Measurements from ENCODE around the gene ZG16.

The ZG16 gene

DNA sequence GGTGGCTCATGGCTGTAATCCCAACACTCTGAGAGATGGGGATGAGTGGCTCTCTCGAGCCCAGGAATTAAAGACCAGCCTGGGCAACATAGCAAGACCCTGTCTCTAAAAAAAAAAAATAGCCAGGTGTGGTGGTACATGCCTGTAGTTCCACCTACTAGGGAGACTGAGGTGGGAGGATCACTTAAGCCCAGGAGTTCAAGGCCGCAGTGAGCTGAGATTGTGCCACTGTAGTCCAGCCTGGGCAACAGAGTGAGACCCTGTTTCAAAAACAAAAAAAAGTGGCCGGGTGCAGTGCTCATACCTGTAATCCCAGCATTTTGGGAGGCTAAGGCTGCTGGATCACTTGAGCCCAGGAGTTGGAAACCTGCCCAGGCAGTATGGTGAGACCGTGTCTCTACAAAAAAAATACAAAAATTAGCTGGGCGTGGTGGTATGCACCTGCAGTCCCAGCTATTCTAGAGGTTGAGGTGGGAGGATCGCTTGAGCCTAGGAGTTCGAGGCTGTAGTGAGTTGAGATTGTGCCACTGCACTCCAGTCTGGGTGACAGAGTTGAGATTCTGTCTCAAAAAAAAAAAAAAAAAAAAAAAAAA is 35.3 kb upstream of the ZG16 start:
- Histone ChIP-seq H3K36me3 (ENCODE audit: insufficient read depth, low read length) (no peaks in the 10 kb centered on the region), H3K9me2 (ENCODE audit: low read depth, low read length) (no peaks in the 10 kb centered on the region), H3K4me1 (ENCODE audit: insufficient read depth, low read length, severe bottlenecking) (peaks cover 22% of the 10 kb centered on the region), H3K9me3 (ENCODE audit: low read length) (no peaks in the 10 kb centered on the region), H3K27me3 (ENCODE audit: insufficient read depth, low read length) (no peaks in the 10 kb centered on the region), H3K9ac (ENCODE audit: low read length) (no peak overlapping the region), H3K79me2 (ENCODE audit: insufficient read depth, low read length) (no peaks in the 10 kb centered on the region), H2AFZ (ENCODE audit: low read length) (no peak overlapping the region), H3K27ac (ENCODE audit: low read depth, low read length, poor library complexity, severe bottlenecking) (no peak overlapping the region), H4K20me1 (ENCODE audit: insufficient read depth, low read length) (no peaks in the 10 kb centered on the region), H3K4me2 (ENCODE audit: low read length) (no peak overlapping the region), H3F3A (ENCODE audit: insufficient read depth, low read length) (no peaks in the 10 kb centered on the region), H3K4me3 (ENCODE audit: low read depth, low read length, poor library complexity, severe bottlenecking) (no peak overlapping the region)
- no peak for TF ChIP-seq EZH2 (IDR thresholded peaks at IDR 0.05; ENCODE audit: borderline replicate concordance, low read length)
- TF ChIP-seq, protein P1, sequence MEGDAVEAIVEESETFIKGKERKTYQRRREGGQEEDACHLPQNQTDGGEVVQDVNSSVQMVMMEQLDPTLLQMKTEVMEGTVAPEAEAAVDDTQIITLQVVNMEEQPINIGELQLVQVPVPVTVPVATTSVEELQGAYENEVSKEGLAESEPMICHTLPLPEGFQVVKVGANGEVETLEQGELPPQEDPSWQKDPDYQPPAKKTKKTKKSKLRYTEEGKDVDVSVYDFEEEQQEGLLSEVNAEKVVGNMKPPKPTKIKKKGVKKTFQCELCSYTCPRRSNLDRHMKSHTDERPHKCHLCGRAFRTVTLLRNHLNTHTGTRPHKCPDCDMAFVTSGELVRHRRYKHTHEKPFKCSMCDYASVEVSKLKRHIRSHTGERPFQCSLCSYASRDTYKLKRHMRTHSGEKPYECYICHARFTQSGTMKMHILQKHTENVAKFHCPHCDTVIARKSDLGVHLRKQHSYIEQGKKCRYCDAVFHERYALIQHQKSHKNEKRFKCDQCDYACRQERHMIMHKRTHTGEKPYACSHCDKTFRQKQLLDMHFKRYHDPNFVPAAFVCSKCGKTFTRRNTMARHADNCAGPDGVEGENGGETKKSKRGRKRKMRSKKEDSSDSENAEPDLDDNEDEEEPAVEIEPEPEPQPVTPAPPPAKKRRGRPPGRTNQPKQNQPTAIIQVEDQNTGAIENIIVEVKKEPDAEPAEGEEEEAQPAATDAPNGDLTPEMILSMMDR (IDR thresholded peaks at IDR 0.05; ENCODE audit: low read length), result no peak

DNA sequence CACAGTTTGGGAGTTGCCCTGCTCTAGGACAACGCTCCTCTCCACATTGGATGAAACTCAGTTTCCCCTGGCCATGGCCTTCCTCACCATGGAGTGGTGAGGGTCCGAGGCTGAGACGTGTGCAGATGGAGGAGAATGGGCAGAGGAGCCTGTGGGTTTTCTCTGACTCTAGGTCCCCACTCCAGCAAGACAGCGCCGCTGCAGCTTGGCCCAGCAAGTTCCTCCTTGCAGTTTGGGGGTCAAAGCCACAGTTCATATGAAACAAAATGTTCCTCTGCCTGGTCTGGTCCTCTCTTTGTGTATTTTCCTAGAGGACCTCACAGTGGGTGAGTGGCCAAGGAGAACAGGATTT is 34.6 kb upstream of the ZG16 start:
- Histone ChIP-seq H3F3A (ENCODE audit: insufficient read depth, low read length) (no peaks in the 10 kb centered on the region), H3K27ac (ENCODE audit: low read depth, low read length, poor library complexity, severe bottlenecking) (no peak overlapping the region), H3K36me3 (ENCODE audit: insufficient read depth, low read length) (no peaks in the 10 kb centered on the region)

DNA sequence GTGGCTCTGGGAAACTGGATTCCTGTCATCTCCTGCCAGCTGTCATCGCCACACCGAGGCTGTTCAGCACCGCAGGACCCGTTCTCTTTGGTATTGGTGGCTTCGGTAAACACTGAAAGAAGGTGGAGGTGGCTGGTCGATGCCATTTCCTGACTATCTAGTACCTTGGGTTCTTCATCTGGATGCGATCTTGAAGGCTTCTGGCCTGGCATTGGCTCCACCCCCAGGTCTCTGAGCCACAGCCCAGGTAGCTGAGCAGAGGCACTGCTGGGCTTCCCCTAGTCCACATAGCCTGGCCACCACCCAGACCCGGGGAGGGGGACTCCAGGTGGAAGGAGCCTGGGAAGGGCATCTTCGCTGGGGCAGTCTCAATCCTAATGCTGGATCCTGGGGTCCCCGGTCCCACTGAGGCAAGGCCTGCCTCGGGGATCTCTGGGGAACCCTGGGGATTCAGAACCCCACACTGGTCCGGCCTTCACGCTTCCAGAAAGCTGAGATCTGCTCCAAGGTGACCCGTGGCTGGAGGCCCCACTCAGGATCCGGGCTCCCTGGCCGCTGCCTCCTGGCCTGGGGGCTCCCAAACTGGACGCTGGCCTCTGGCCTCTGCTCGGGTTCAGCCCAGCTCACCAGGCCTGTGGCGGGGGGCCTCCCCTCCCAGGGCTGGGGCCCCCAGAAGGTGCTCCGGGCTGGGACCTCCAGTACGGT is 34.1 kb upstream of the ZG16 start:
- no peak overlapping the region for H2AFZ ChIP-seq (ENCODE audit: low read length)
- TF ChIP-seq EZH2 (IDR thresholded peaks at IDR 0.05; ENCODE audit: borderline replicate concordance, low read length), result no peak
- TF ChIP-seq, protein P1 (IDR thresholded peaks at IDR 0.05; ENCODE audit: low read length), result no peak
- H3K27me3 ChIP-seq (ENCODE audit: insufficient read depth, low read length), result no peaks in the 10 kb centered on the region; the same call in 1 of the 2 replicates
- peaks cover 10% of the 10 kb centered on the region for H3K4me1 ChIP-seq (ENCODE audit: insufficient read depth, low read length, severe bottlenecking)
- H3K27ac ChIP-seq (ENCODE audit: low read depth, low read length, poor library complexity, severe bottlenecking), result no peak overlapping the region
- H3F3A ChIP-seq (ENCODE audit: insufficient read depth, low read length), result no peaks in the 10 kb centered on the region
- no peaks in the 10 kb centered on the region for H3K79me2 ChIP-seq (ENCODE audit: insufficient read depth, low read length)
- H3K4me3 ChIP-seq (ENCODE audit: low read depth, low read length, poor library complexity, severe bottlenecking), result no peak overlapping the region
- no peaks in the 10 kb centered on the region for H3K9me3 ChIP-seq (ENCODE audit: low read length)
- H3K9me2 ChIP-seq (ENCODE audit: low read depth, low read length), result no peaks in the 10 kb centered on the region
- no peak overlapping the region for H3K9ac ChIP-seq (ENCODE audit: low read length)
- no peaks in the 10 kb centered on the region for H4K20me1 ChIP-seq (ENCODE audit: insufficient read depth, low read length)
- H3K4me2 ChIP-seq (ENCODE audit: low read length), result no peak overlapping the region
- H3K36me3 ChIP-seq (ENCODE audit: insufficient read depth, low read length), result no peaks in the 10 kb centered on the region; the same call in 1 of the 2 replicates

More for the DNA sequence above, 34.6 kb upstream of the ZG16 start:
- H2AFZ ChIP-seq (ENCODE audit: low read length), result no peak overlapping the region
- no peaks in the 10 kb centered on the region; the same call in 1 of the 2 replicates for H3K27me3 ChIP-seq (ENCODE audit: insufficient read depth, low read length)
- H3K79me2 ChIP-seq (ENCODE audit: insufficient read depth, low read length), result no peaks in the 10 kb centered on the region
- H3K4me3 ChIP-seq (ENCODE audit: low read depth, low read length, poor library complexity, severe bottlenecking), result no peak overlapping the region
- no peak for TF ChIP-seq EZH2 (IDR thresholded peaks at IDR 0.05; ENCODE audit: borderline replicate concordance, low read length)
- TF ChIP-seq, protein P1 (IDR thresholded peaks at IDR 0.05; ENCODE audit: low read length), result no peak
- peaks cover 15% of the 10 kb centered on the region for H3K4me1 ChIP-seq (ENCODE audit: insufficient read depth, low read length, severe bottlenecking)
- H3K9ac ChIP-seq (ENCODE audit: low read length), result no peak overlapping the region
- no peaks in the 10 kb centered on the region for H3K9me3 ChIP-seq (ENCODE audit: low read length)
- H4K20me1 ChIP-seq (ENCODE audit: insufficient read depth, low read length), result no peaks in the 10 kb centered on the region
- H3K4me2 ChIP-seq (ENCODE audit: low read length), result no peak overlapping the region
- no peaks in the 10 kb centered on the region for H3K9me2 ChIP-seq (ENCODE audit: low read depth, low read length)

All from OCI-LY1 (cell line).